LNCaP clone FGC (cell line): ENCODE data around the gene MTTP.
"Not testable (repeated sequence)": the region's sequence is repeated elsewhere in the genome, so short reads cannot be mapped to it uniquely, and the experiment has no call there.

ENCODE experiments used
- DNase-seq: peaks from one replicate; pipeline ENCODE4 v3.0.0-alpha.2; 2011; ENCODE audit warnings: low read depth
- H3K4me3 ChIP-seq: 2 replicates; pipeline ENCODE4 v1.5.1; 2011; ENCODE audit warnings: mild to moderate bottlenecking, low read depth, low read length, control low read depth
- TF ChIP-seq, protein P1 (sequence below): IDR thresholded peaks from 2 replicates; pipeline ENCODE4 v1.5.1; 2012; ENCODE audit warnings: mild to moderate bottlenecking; ENCODE audit not compliant: control insufficient read depth, insufficient read depth; ENCODE audit errors: extremely low read depth

Gene MTTP

DNA sequence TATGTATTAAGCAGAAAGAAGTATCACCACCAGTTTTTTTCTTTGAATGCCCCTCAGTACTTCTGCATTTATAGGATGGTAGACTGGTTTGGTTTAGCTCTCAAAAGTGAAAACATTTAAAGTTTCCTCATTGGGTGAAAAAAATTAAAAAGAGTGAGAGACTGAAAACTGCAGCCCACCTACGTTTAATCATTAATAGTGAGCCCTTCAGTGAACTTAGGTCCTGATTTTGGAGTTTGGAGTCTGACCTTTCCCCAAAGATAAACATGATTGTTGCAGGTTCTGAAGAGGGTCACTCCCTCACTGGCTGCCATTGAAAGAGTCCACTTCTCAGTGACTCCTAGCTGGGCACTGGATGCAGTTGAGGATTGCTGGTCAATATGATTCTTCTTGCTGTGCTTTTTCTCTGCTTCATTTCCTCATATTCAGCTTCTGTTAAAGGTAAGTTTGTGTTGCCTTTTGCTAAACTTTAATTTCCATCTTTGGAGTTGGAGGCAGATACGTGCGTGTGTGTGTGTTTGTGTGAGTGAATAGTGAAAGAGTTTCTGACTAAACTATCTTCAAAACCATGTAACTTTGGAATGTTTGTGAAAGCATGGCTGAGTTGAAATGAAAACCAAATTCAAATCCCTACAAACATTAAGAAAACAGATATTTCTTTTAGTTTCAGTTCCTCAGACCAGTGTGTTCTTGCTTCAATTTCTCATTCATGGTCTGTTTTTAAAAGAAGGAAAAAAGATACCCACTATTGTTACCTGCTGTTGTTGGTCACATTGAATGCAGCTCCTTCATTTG, at the start of gene MTTP:
TSS of gene MTTP (plus strand) at position 295 of the 795 bp plus-strand sequence. CDS start at position 381, 86 bp downstream.
- H3K4me3 ChIP-seq, result no peak within 1 kb of the TSS
- DNase-seq, result no peak

GRCh38 chr4:99529228-99529627, 45.4 kb upstream of the MTTP start:
- no peak overlapping the region for H3K4me3 ChIP-seq
- TF ChIP-seq, protein P1, sequence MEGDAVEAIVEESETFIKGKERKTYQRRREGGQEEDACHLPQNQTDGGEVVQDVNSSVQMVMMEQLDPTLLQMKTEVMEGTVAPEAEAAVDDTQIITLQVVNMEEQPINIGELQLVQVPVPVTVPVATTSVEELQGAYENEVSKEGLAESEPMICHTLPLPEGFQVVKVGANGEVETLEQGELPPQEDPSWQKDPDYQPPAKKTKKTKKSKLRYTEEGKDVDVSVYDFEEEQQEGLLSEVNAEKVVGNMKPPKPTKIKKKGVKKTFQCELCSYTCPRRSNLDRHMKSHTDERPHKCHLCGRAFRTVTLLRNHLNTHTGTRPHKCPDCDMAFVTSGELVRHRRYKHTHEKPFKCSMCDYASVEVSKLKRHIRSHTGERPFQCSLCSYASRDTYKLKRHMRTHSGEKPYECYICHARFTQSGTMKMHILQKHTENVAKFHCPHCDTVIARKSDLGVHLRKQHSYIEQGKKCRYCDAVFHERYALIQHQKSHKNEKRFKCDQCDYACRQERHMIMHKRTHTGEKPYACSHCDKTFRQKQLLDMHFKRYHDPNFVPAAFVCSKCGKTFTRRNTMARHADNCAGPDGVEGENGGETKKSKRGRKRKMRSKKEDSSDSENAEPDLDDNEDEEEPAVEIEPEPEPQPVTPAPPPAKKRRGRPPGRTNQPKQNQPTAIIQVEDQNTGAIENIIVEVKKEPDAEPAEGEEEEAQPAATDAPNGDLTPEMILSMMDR, result no peak
- no peak for DNase-seq

More for the DNA sequence above, at the start of gene MTTP:
- TF ChIP-seq, protein P1, result no peak

GRCh38 chr4:99529956-99530355, 44.7 kb upstream of the MTTP start:
- TF ChIP-seq, protein P1, result no peak

DNA sequence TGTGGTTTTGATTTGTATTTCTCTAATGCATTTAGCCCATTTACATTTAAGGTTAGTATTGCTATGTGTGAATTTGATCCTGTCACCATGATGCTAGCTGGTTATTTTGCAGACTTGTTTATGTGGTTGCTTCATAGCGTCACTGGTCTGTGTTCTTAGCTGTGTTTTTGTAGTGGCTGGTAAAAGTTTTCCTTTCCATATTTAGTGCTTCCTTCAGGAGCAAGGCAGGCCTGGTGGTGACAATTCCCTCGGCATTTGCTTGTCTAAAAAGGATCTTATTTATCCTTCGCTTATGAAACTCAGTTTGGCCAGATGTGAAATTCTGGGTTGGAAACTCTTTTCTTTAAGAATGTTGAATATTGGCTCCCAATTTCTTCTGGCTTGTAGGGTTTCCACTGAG, 39.9 kb upstream of the MTTP start:
- H3K4me3 ChIP-seq, DNase-seq: not testable (repeated sequence)

More at GRCh38 chr4:99529956-99530355, 44.7 kb upstream of the MTTP start:
- DNase-seq, result no peak
- H3K4me3 ChIP-seq, result no peak overlapping the region

DNA sequence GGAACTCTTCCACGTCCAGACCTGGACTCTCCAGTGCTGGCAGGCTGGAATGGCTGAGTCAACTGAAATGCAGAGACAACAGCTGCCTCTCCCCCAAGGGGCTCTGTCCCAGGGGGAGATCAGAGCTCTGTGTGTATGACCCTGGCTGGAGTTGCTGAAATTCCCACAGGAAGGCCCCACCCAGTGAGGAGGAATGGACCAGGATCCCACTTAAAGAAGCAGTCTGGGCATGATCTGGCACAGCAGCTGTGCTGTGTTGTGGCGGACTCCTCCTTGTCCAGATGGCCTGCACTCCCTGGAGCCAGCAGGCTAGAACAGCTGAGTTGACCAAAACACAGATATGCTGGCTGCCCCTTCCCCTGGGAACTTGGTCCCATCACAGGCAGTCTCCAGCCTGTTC, 38.4 kb upstream of the MTTP start:
- TF ChIP-seq, protein P1, result no peak
- DNase-seq, result no peak
- H3K4me3 ChIP-seq, result no peak overlapping the region

GRCh38 chr4:99536848-99537247, 37.8 kb upstream of the MTTP start:
- TF ChIP-seq, protein P1, result no peak
- no peak overlapping the region for H3K4me3 ChIP-seq
- no peak for DNase-seq

GRCh38 chr4:99537674-99538073, 37.0 kb upstream of the MTTP start:
- no peak overlapping the region for H3K4me3 ChIP-seq
- DNase-seq, result no peak
- TF ChIP-seq, protein P1, result no peak
